H1 (cell line): Measurements from ENCODE around the gene DGKA. TPM values are rescaled to one million over a fixed set of nuclear protein-coding genes. Genes with fewer than 3 reads are reported as not detected.
A peak's percentile ranks its signal among the peaks of the same experiment; 100 is the strongest.

ENCODE experiments used
- CREB1 ChIP-seq: IDR thresholded peaks from 2 replicates; pipeline ENCODE4 v1.6.1; 2012; ENCODE audit warnings: inconsistent platforms
- CTCF ChIP-seq, 3 experiments: IDR thresholded peaks; 1 replicate in 2 of 3; 2 replicates in 1 of 3; pipeline versions ENCODE4 v1.5.1 to v1.6.1; 2011; ENCODE audit warnings: low read length in 3 of 3, mild to moderate bottlenecking in 3 of 3, inconsistent platforms in 2 of 3, low read depth in 1 of 3, moderate library complexity in 1 of 3; ENCODE audit not compliant: insufficient read depth in 1 of 3; ENCODE audit errors: control extremely low read depth in 1 of 3
- FOSL1 ChIP-seq: IDR thresholded peaks from 2 replicates; pipeline ENCODE4 v1.6.1; 2011; ENCODE audit warnings: mild to moderate bottlenecking, low read depth, low read length, moderate library complexity; ENCODE audit not compliant: insufficient read depth
- RAD21 ChIP-seq, 2 experiments: IDR thresholded peaks in 1 of 2; conservative IDR thresholded peaks in 1 of 2; 2 replicates each; pipeline ENCODE4 v1.6.1; 2011; ENCODE audit warnings: low read depth in 2 of 2, low read length in 2 of 2, improper control_type of control experiment in 1 of 2, inconsistent platforms in 1 of 2, mild to moderate bottlenecking in 1 of 2, moderate library complexity in 1 of 2
- SAP30 ChIP-seq: fragments of 300-600 bp; sonication (generic); IDR thresholded peaks from 2 replicates; pipeline ENCODE4 v1.7.1; 2012; ENCODE audit warnings: low read length, moderate library complexity, mild to moderate bottlenecking, inconsistent platforms; ENCODE audit not compliant: insufficient read depth, insufficient replicate concordance
- polyA plus RNA-seq, 7 experiments: library from polyadenylated mRNA; depleted of rRNA in 3 of 7; stranded (reverse) in 5 of 7; unstranded in 2 of 7; fragments of >200 nt in 5 of 7; fragments of 200-250 nt in 2 of 7; gene quantifications; 1 replicate in 5 of 7; 2 replicates in 1 of 7; 4 replicates in 1 of 7; pipeline versions ENCODE4 v1.2.1 to v1.2.3, GENCODE V29; 2011 to 2013; ENCODE audit warnings: missing spikeins in 2 of 7, mixed read lengths in 2 of 7
- total RNA-seq: library from RNA; stranded (reverse); fragmentation: NEBNext Ultra II Directional; extraction: Animal tissue kit (Norgen Biotek cat#: 25700); gene quantifications from 2 replicates; pipeline ENCODE4 v1.2.1, GENCODE V29; 2021

DGKA gene
- total and polyA plus RNA-seq, 2 of the 8 experiments (the other 6 are each of a cell fraction or from before 2014, with no cell fraction given) = 15.9 to 18.0 TPM

DNA sequence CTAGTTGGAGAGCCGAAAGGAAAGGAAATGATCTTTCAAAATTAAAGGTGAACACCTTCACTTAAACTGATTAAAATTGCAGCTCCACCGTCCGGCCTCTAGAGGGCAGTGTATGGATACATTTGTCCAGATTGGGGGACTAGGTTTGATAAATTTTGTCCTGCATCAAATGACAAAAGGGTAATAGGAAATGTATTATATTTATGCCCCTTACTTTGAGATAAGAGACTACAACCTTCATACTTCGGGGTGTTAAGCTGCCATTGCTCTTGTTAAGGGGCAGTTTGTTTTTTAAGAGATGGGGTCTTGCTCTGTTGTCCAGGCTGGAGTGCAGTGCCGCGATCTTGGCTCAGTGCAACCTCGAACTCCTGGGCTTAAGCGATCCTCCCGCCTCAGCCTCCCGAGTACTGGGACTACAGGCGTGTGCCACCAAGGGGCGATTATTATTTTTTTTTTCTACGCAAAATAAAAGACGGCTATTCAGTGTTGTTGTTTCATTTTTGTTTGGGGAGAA lies 65.3 kb downstream of the DGKA start (continued):
- peak in 2 of 3 experiments; percentile 68 to 70; a peak in 3 of 4 replicates for TF ChIP-seq CTCF (IDR thresholded peaks at IDR 0.05; ENCODE audit: control extremely low read depth in 1 of 3, insufficient read depth in 1 of 3, low read depth in 1 of 3, low read length in 3 of 3)
- TF ChIP-seq SAP30 = no peak
- peak; percentile 68 to 79 for TF ChIP-seq RAD21 (IDR thresholded peaks at IDR 0.05 in 1 of 2, conservative IDR thresholded peaks at IDR 0.05 in 1 of 2; ENCODE audit: low read depth in 2 of 2, low read length in 2 of 2)
- TF ChIP-seq FOSL1 = no peak
- TF ChIP-seq CREB1 = no peak
- TF ChIP-seq, all 59 proteins: peak for 5
